Measurements from ENCODE around the gene THSD7B. TPM values are rescaled to one million over a fixed set of nuclear protein-coding genes. Genes with fewer than 3 reads are reported as not detected.
"Not testable (repeated sequence)": the region's sequence is repeated elsewhere in the genome, so short reads cannot be mapped to it uniquely, and the experiment has no call there.

THSD7B gene
- total RNA-seq, 1 donor from 2014 or later, result 0.10 TPM

GRCh38 chr2:136927156-136927555, 161.8 kb downstream of the THSD7B start:
- no peak for DNase-seq (ENCODE audit: low spot score)
- no peak for ATAC-seq

GRCh38 chr2:136929531-136929930, 164.2 kb downstream of the THSD7B start:
- ATAC-seq (no peak), DNase-seq (ENCODE audit: low spot score) (no peak)

- DNase-seq (ENCODE audit: low spot score) (no peak), ATAC-seq (no peak)
Measured at GRCh38 chr2:136932700-136933099, 167.4 kb downstream of the THSD7B start.

- no peak for DNase-seq (ENCODE audit: low spot score)
- no peak for ATAC-seq
Measured at GRCh38 chr2:136935119-136935518, 169.8 kb downstream of the THSD7B start.

- no peak for ATAC-seq
- no peak for DNase-seq (ENCODE audit: low spot score)
Measured at GRCh38 chr2:136956050-136956449, 190.7 kb downstream of the THSD7B start.

- ATAC-seq, result no peak
- no peak for DNase-seq (ENCODE audit: low spot score)
Measured at GRCh38 chr2:136957044-136957443, 191.7 kb downstream of the THSD7B start.

GRCh38 chr2:136962105-136962725, 196.9 kb downstream of the THSD7B start:
- DNase-seq (ENCODE audit: low spot score) (no peak), ATAC-seq (no peak)

GRCh38 chr2:136966485-136966884, 201.1 kb downstream of the THSD7B start:
- ATAC-seq (no peak), DNase-seq (ENCODE audit: low spot score) (no peak)

GRCh38 chr2:136980303-136980702, 215.0 kb downstream of the THSD7B start:
- DNase-seq (ENCODE audit: low spot score) (no peak), ATAC-seq (no peak)

- ATAC-seq, result not testable (repeated sequence)
Measured at GRCh38 chr2:136981689-136982088, 216.3 kb downstream of the THSD7B start.

GRCh38 chr2:136985044-136985443, 219.7 kb downstream of the THSD7B start:
- DNase-seq (ENCODE audit: low spot score), result no peak
- ATAC-seq, result no peak

More at GRCh38 chr2:136981689-136982088, 216.3 kb downstream of the THSD7B start:
- DNase-seq (ENCODE audit: low spot score), result not testable (repeated sequence)

- DNase-seq (ENCODE audit: low spot score) (no peak), ATAC-seq (no peak)
Measured at GRCh38 chr2:136986605-136987221, 221.4 kb downstream of the THSD7B start.

GRCh38 chr2:136990316-136990715, 225.0 kb downstream of the THSD7B start:
- DNase-seq (ENCODE audit: low spot score), result no peak
- no peak for ATAC-seq

- no peak for DNase-seq (ENCODE audit: low spot score)
- ATAC-seq, result no peak
Measured at GRCh38 chr2:136994793-136995192, 229.4 kb downstream of the THSD7B start.

- ATAC-seq, result no peak
- no peak for DNase-seq (ENCODE audit: low spot score)
Measured at GRCh38 chr2:136997557-136997956, 232.2 kb downstream of the THSD7B start.

GRCh38 chr2:137000811-137001210, 235.5 kb downstream of the THSD7B start:
- DNase-seq (ENCODE audit: low spot score), result no peak
- no peak for ATAC-seq

GRCh38 chr2:137002896-137003295, 237.6 kb downstream of the THSD7B start:
- no peak for ATAC-seq
- no peak for DNase-seq (ENCODE audit: low spot score)

GRCh38 chr2:137005210-137005609, 239.9 kb downstream of the THSD7B start:
- ATAC-seq, result no peak
- no peak for DNase-seq (ENCODE audit: low spot score)

- ATAC-seq, result no peak
Measured at GRCh38 chr2:137007938-137008337, 242.6 kb downstream of the THSD7B start.

GRCh38 chr2:137009953-137010352, 244.6 kb downstream of the THSD7B start:
- no peak for DNase-seq (ENCODE audit: low spot score)
- no peak for ATAC-seq

More at GRCh38 chr2:137007938-137008337, 242.6 kb downstream of the THSD7B start:
- DNase-seq (ENCODE audit: low spot score), result no peak

GRCh38 chr2:137020452-137021196, 255.3 kb downstream of the THSD7B start:
- no peak for DNase-seq (ENCODE audit: low spot score)
- ATAC-seq, result no peak

GRCh38 chr2:137021763-137022162, 256.4 kb downstream of the THSD7B start:
- no peak for ATAC-seq
- no peak for DNase-seq (ENCODE audit: low spot score)
